Ovary (tissue), 9 donors: ENCODE results near the gene WWOX. TPM values are rescaled to one million over a fixed set of nuclear protein-coding genes. Genes with fewer than 3 reads are reported as not detected.

Experiments used
- DNase-seq, 5 donors: peaks; one replicate each; pipeline ENCODE4 v3.0.0-alpha.2; 2019 to 2020
- H3K27ac ChIP-seq, 2 donors: fragments of 200-600 bp; one replicate each; pipeline versions ENCODE4 v1.5.1 to v1.8.0; 2019 to 2022
- H3K27me3 ChIP-seq: fragments of 200-600 bp; one replicate; pipeline ENCODE4 v1.8.0; 2022
- H3K36me3 ChIP-seq: fragments of 200-600 bp; sonication (generic); one replicate; pipeline ENCODE4 v1.5.1; 2019
- H3K4me1 ChIP-seq: one replicate; pipeline ENCODE4 v1.8.1; 2013; ENCODE audit warnings: mild to moderate bottlenecking, moderate library complexity; ENCODE audit not compliant: insufficient read depth
- H3K4me3 ChIP-seq: fragments of 200-600 bp; sonication (generic); one replicate; pipeline ENCODE4 v1.5.1; 2017
- H3K9me3 ChIP-seq, 2 donors: fragments of 200-600 bp in 1 of 2; sonication (generic) in 1 of 2; one replicate each; pipeline versions ENCODE4 v1.5.1 to v1.8.1; 2013 to 2019; ENCODE audit warnings: mild to moderate bottlenecking in 1 of 2, moderate library complexity in 1 of 2
- EP300 ChIP-seq: sonication (generic); formaldehyde crosslinking; IDR thresholded peaks from one replicate; pipeline ENCODE4 v1.6.1; 2017; ENCODE audit warnings: antibody characterized with exemption
- POLR2A ChIP-seq: fragments of 450-650 bp; IDR thresholded peaks from one replicate; pipeline ENCODE4 v1.6.1; 2017; ENCODE audit warnings: antibody characterized with exemption, mild to moderate bottlenecking, moderate library complexity
- WGBS, 3 donors: extraction: QIAGEN DNeasy Blood & Tissue Kit in 1 of 3; methylation state at CpG; one replicate each; pipeline versions ENCODE4 v1.1.5 to v1.1.7; 2013 to 2017; 5-methylcytosine and 5-hydroxymethylcytosine counted together
- intact Hi-C, 4 donors: fragments of 100-400 bp; cut with DNase I; formaldehyde crosslinking; loops; one replicate each; pipeline versions ENCODE4 v1.11.0 to v1.15.1; 2022 to 2023
- polyA plus RNA-seq, 2 donors: library from polyadenylated mRNA; stranded (reverse); fragments of 200-250 nt in 1 of 2; fragments of 350-450 nt in 1 of 2; fragmentation: Illumina TruSeq in 1 of 2; extraction: RNeasy Lipid Tissue Mini Kit (QIAGEN cat#74804) in 1 of 2; gene quantifications; one replicate each; pipeline ENCODE4 v1.2.3, GENCODE V29; 2013 to 2014
- total RNA-seq, 7 donors: library from RNA; depleted of rRNA in 2 of 7; stranded (reverse); fragments of >200 nt in 2 of 7; fragmentation: NEBNext Ultra II Directional in 3 of 7; extraction: Animal tissue kit (Norgen Biotek cat#: 25700) in 3 of 7; gene quantifications; one replicate each; pipeline versions ENCODE4 v1.1.0 to v1.2.4, GENCODE V29; 2016 to 2023
- TF ChIP-seq, protein P1 (sequence below), 3 donors: fragments of 450-650 bp in 2 of 3; fragments of 200-600 bp in 1 of 3; IDR thresholded peaks; one replicate each; pipeline versions ENCODE4 v1.5.1 to v1.8.0; 2016 to 2022; ENCODE audit warnings: antibody characterized with exemption in 3 of 3, mild to moderate bottlenecking in 1 of 3
- donor health status: DM: no; HTN: no; CAD: no; lungs with moderate emphysema.
- donor health status: DM: no; HTN: no; CAD: no.
- donor health status: Bipolar disorder and iron deficiency.
- donor health status: DM: yes; HTN: yes; CAD: no.
- donor health status: DM: no; HTN: no; CAD: no.
- donor health status: DM: yes; HTN: yes; CAD: no.

WWOX gene
- total and polyA plus RNA-seq, 9 donors: 11.0 to 40.5 (median 25.2) TPM

DNA sequence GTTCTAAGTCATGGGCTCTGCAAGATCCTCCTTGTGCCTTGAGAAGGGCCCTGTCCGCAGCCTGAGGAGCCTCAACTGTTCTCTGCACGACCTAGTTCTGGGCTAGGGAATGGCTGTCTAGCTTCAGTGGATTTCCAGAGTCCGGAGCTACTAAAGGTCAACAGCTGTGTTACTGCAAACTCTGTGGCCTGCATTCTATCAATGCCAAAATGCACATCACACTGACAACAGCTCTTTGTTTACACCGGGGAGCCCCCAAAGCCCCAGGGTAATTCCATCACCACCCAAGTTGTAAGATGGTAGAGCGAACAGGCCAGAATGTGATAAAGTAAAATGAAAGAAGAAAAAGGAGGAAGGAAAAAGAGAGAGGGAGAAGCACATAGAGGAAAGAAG, 890.9 kb downstream of the WWOX start:
- no peak for DNase-seq
- WGBS, 3 donors: 54 to 70% (median 61%) methylated on average over 5 of the region's 5 CpGs
- H3K27ac ChIP-seq: no peak overlapping the region
- peaks cover 5% of the 10 kb centered on the region for H3K4me1 ChIP-seq
- TF ChIP-seq POLR2A (no peak), EP300 (no peak)
- TF ChIP-seq, protein P1, sequence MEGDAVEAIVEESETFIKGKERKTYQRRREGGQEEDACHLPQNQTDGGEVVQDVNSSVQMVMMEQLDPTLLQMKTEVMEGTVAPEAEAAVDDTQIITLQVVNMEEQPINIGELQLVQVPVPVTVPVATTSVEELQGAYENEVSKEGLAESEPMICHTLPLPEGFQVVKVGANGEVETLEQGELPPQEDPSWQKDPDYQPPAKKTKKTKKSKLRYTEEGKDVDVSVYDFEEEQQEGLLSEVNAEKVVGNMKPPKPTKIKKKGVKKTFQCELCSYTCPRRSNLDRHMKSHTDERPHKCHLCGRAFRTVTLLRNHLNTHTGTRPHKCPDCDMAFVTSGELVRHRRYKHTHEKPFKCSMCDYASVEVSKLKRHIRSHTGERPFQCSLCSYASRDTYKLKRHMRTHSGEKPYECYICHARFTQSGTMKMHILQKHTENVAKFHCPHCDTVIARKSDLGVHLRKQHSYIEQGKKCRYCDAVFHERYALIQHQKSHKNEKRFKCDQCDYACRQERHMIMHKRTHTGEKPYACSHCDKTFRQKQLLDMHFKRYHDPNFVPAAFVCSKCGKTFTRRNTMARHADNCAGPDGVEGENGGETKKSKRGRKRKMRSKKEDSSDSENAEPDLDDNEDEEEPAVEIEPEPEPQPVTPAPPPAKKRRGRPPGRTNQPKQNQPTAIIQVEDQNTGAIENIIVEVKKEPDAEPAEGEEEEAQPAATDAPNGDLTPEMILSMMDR (IDR thresholded peaks at IDR 0.05): no peak
- no peaks in the 10 kb centered on the region for H3K9me3 ChIP-seq
- intact Hi-C loops: no loop called here
- H3K4me3 ChIP-seq: no peak overlapping the region
- no peaks in the 10 kb centered on the region for H3K27me3 ChIP-seq
- H3K36me3 ChIP-seq: no peaks in the 10 kb centered on the region

- Histone ChIP-seq H3K27ac (no peak overlapping the region), H3K9me3 (no peaks in the 10 kb centered on the region), H3K27me3 (no peaks in the 10 kb centered on the region), H3K36me3 (no peaks in the 10 kb centered on the region), H3K4me1 (peaks cover 5% of the 10 kb centered on the region), H3K4me3 (no peak overlapping the region)
- 77 to 82% (median 81%) methylated on average over 6 of the region's 6 CpGs for WGBS, 3 donors
- DNase-seq: no peak
- intact Hi-C loops: no loop called here
- TF ChIP-seq, protein P1 (IDR thresholded peaks at IDR 0.05): no peak
- TF ChIP-seq POLR2A (no peak), EP300 (no peak)
Measured at GRCh38 chr16:78992001-78992400, 892.5 kb downstream of the WWOX start.

- Histone ChIP-seq H3K9me3 (no peaks in the 10 kb centered on the region), H3K36me3 (no peaks in the 10 kb centered on the region), H3K4me1 (peaks cover 5% of the 10 kb centered on the region), H3K4me3 (no peak overlapping the region), H3K27ac (no peak overlapping the region), H3K27me3 (no peaks in the 10 kb centered on the region)
- TF ChIP-seq EP300: no peak
- TF ChIP-seq, protein P1 (IDR thresholded peaks at IDR 0.05): no peak
- no peak for TF ChIP-seq POLR2A
- intact Hi-C loops: no loop called here
- no peak for DNase-seq
- WGBS, 3 donors: 72 to 77% (median 74%) methylated on average over 12 of the region's 12 CpGs
Measured at GRCh38 chr16:78993346-78993745, 893.9 kb downstream of the WWOX start.

DNA sequence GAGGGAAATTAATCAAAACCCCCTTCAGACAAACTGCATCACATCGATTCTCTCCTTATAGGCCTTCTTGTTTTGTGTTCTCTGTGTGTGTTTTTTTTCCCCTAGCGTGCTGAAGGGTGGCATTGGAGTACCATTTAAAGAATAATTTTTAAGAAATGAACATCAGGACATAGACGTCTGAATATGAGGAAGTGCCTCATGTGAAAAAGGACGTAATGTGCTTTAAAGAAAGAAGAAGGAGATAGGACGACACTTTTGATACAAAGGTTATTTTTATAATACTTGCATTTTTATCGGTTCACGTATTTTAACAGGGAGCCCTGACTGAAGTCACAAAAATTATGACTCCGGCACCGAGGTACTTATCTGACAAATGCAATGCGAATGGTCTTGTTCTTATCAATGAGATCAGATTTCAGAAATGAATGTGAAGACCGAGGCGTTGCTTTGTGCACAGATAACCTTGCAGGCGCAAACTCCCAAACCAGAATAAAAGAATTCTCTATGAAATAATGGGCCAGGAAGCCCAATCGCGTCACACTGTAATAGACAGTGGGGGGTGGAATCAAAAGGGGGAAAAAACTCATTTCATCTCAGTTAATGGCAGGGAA, 894.8 kb downstream of the WWOX start:
- H3K27me3 ChIP-seq: no peaks in the 10 kb centered on the region
- 87 to 91% (median 90%) methylated on average over 15 of the region's 15 CpGs for whole genome bisulfite sequencing, 3 donors
- intact Hi-C loops: no loop called here
- H3K27ac ChIP-seq: no peak overlapping the region
- TF ChIP-seq, protein P1 (IDR thresholded peaks at IDR 0.05): no peak
- TF ChIP-seq POLR2A (no peak), EP300 (no peak)
- H3K4me1 ChIP-seq: peaks cover 5% of the 10 kb centered on the region
- no peaks in the 10 kb centered on the region for H3K36me3 ChIP-seq
- H3K9me3 ChIP-seq: no peaks in the 10 kb centered on the region
- H3K4me3 ChIP-seq: no peak overlapping the region
- DNase-seq: no peak
